Thyroid gland (tissue), 4 donors: ENCODE data around the gene SIGLEC1. TPM values are rescaled to one million over a fixed set of nuclear protein-coding genes. Genes with fewer than 3 reads are reported as not detected.

Experiments used
- DNase-seq, 2 donors: peaks; one replicate each; pipeline ENCODE4 v3.0.0-alpha.2; 2019
- H3K27ac ChIP-seq, 3 donors: fragments of 200-600 bp; sonication (generic); 1 replicate in 2 of 3; 2 replicates in 1 of 3; pipeline ENCODE4 v1.5.1; 2016 to 2019; ENCODE audit warnings: mild to moderate bottlenecking in 1 of 3, moderate library complexity in 1 of 3
- H3K27me3 ChIP-seq: fragments of 200-600 bp; sonication (generic); one replicate; pipeline ENCODE4 v1.5.1; 2019
- H3K36me3 ChIP-seq, 2 donors: fragments of 200-600 bp; sonication (generic); one replicate each; pipeline ENCODE4 v1.5.1; 2016 to 2019
- H3K4me1 ChIP-seq, 2 donors: fragments of 200-600 bp; sonication (generic); one replicate each; pipeline ENCODE4 v1.5.1; 2017 to 2019
- H3K4me3 ChIP-seq, 3 donors: fragments of 200-600 bp; sonication (generic); replicated peaks in 1 of 3; 1 replicate in 2 of 3; 2 replicates in 1 of 3; pipeline ENCODE4 v1.5.1; 2016; ENCODE audit warnings: mild to moderate bottlenecking in 1 of 3
- H3K9me3 ChIP-seq: fragments of 200-600 bp; sonication (generic); one replicate; pipeline ENCODE4 v1.5.1; 2017
- CTCF ChIP-seq, 6 experiments: fragments of 200-600 bp in 3 of 6; fragments of 450-650 bp in 3 of 6; sonication (generic) in 3 of 6; IDR thresholded peaks; one replicate each; pipeline ENCODE4 v1.5.1; 2016 to 2019; ENCODE audit warnings: antibody characterized with exemption in 6 of 6, mild to moderate bottlenecking in 2 of 6, inconsistent platforms in 1 of 6, moderate library complexity in 1 of 6
- POLR2A ChIP-seq, 2 donors: fragments of 450-650 bp; IDR thresholded peaks; one replicate each; pipeline ENCODE4 v1.6.1; 2017; ENCODE audit warnings: antibody characterized with exemption in 2 of 2, mild to moderate bottlenecking in 2 of 2, moderate library complexity in 1 of 2
- whole genome bisulfite sequencing, 2 donors: methylation state at CpG; one replicate each; pipeline ENCODE4 v1.1.5; 2017; 5-methylcytosine and 5-hydroxymethylcytosine counted together
- intact Hi-C: fragments of 100-400 bp; cut with DNase I; formaldehyde crosslinking; loops from one replicate; pipeline ENCODE4 v1.15.1; 2023
- total RNA-seq, 4 donors: library from RNA; depleted of rRNA; stranded (reverse); fragments of >200 nt; gene quantifications; one replicate each; pipeline ENCODE4 v1.2.3, GENCODE V29; 2016

Gene SIGLEC1
- total RNA-seq, 4 donors from 2014 or later = 2.6 to 9.1 (median 5.0) TPM

- Histone ChIP-seq H3K27ac (no peak overlapping the region), H3K9me3 (no peaks in the 10 kb centered on the region), H3K36me3 (no peaks in the 10 kb centered on the region), H3K4me3 (no peak overlapping the region), H3K4me1 (peaks cover 0 to 5% of the 10 kb centered on the region in 2 donors), H3K27me3 (no peaks in the 10 kb centered on the region)
- 96% methylated on average over 8 to 11 of the region's 11 CpGs for WGBS, 2 donors
- intact Hi-C loops = no loop called here
- DNase-seq = no peak
- TF ChIP-seq POLR2A (IDR thresholded peaks at IDR 0.05) (no peak), CTCF (IDR thresholded peaks at IDR 0.05) (no peak)
Observed at GRCh38 chr20:3702611-3703391, 9.6 kb downstream of the SIGLEC1 start.

GRCh38 chr20:3701061-3701998 lies 11.1 kb downstream of the SIGLEC1 start:
- H3K27me3 ChIP-seq = no peaks in the 10 kb centered on the region
- TF ChIP-seq CTCF (IDR thresholded peaks at IDR 0.05) = no peak
- TF ChIP-seq POLR2A (IDR thresholded peaks at IDR 0.05) = no peak
- H3K4me1 ChIP-seq = no peaks in the 10 kb centered on the region
- no peaks in the 10 kb centered on the region for H3K9me3 ChIP-seq
- 81 to 96% methylated on average over 4 to 13 of the region's 13 CpGs for WGBS, 2 donors
- no peak overlapping the region for H3K27ac ChIP-seq
- no peak overlapping the region for H3K4me3 ChIP-seq
- no peak for DNase-seq
- intact Hi-C loops = no loop called here
- no peaks in the 10 kb centered on the region for H3K36me3 ChIP-seq

- intact Hi-C loops = no loop called here
- no peaks in the 10 kb centered on the region for H3K4me1 ChIP-seq
- no peak for DNase-seq
- H3K9me3 ChIP-seq = no peaks in the 10 kb centered on the region
- no peaks in the 10 kb centered on the region for H3K27me3 ChIP-seq
- TF ChIP-seq CTCF (IDR thresholded peaks at IDR 0.05) (no peak), POLR2A (IDR thresholded peaks at IDR 0.05) (no peak)
- H3K4me3 ChIP-seq = no peak overlapping the region
- H3K36me3 ChIP-seq = no peaks in the 10 kb centered on the region
- WGBS, 2 donors = 89 to 91% methylated on average over 15 to 16 of the region's 16 CpGs
- no peak overlapping the region for H3K27ac ChIP-seq
Observed at GRCh38 chr20:3699037-3699436, 13.4 kb downstream of the SIGLEC1 start.

GRCh38 chr20:3698591-3699001 lies 13.8 kb downstream of the SIGLEC1 start:
- DNase-seq = no peak
- WGBS, 2 donors = 76 to 83% methylated on average over 2 to 3 of the region's 6 CpGs
- H3K27me3 ChIP-seq = no peaks in the 10 kb centered on the region
- no peaks in the 10 kb centered on the region for H3K9me3 ChIP-seq
- H3K36me3 ChIP-seq = no peaks in the 10 kb centered on the region
- H3K27ac ChIP-seq = no peak overlapping the region
- no peaks in the 10 kb centered on the region for H3K4me1 ChIP-seq
- TF ChIP-seq POLR2A (IDR thresholded peaks at IDR 0.05) (no peak), CTCF (IDR thresholded peaks at IDR 0.05) (no peak)
- H3K4me3 ChIP-seq = no peak overlapping the region
- intact Hi-C loops = no loop called here
